Lower leg skin (tissue), 3 donors: Measurements from ENCODE around the gene NR6A1.

Source experiments
- POLR2A ChIP-seq, 2 donors: fragments of 450-650 bp; IDR thresholded peaks; one replicate each; pipeline ENCODE4 v1.6.1; 2016 to 2017; ENCODE audit warnings: antibody characterized with exemption in 2 of 2, mild to moderate bottlenecking in 1 of 2, moderate library complexity in 1 of 2
- TF ChIP-seq, protein P1 (sequence below), 3 donors: fragments of 450-650 bp; IDR thresholded peaks; one replicate each; pipeline ENCODE4 v1.5.1; 2016; ENCODE audit warnings: antibody characterized with exemption in 3 of 3, mild to moderate bottlenecking in 3 of 3, moderate library complexity in 2 of 3

GRCh38 chr9:124758691-124759090 is 12.4 kb downstream of the NR6A1 start:
- TF ChIP-seq, protein P1, sequence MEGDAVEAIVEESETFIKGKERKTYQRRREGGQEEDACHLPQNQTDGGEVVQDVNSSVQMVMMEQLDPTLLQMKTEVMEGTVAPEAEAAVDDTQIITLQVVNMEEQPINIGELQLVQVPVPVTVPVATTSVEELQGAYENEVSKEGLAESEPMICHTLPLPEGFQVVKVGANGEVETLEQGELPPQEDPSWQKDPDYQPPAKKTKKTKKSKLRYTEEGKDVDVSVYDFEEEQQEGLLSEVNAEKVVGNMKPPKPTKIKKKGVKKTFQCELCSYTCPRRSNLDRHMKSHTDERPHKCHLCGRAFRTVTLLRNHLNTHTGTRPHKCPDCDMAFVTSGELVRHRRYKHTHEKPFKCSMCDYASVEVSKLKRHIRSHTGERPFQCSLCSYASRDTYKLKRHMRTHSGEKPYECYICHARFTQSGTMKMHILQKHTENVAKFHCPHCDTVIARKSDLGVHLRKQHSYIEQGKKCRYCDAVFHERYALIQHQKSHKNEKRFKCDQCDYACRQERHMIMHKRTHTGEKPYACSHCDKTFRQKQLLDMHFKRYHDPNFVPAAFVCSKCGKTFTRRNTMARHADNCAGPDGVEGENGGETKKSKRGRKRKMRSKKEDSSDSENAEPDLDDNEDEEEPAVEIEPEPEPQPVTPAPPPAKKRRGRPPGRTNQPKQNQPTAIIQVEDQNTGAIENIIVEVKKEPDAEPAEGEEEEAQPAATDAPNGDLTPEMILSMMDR (IDR thresholded peaks at IDR 0.05): no peak
- TF ChIP-seq POLR2A (IDR thresholded peaks at IDR 0.05): no peak
